SH-SY5Y (cell line): Measurements from ENCODE around the gene CCR5AS.

Experiments used
- GATA2 ChIP-seq: IDR thresholded peaks from 2 replicates; pipeline ENCODE4 v1.6.1; 2011; ENCODE audit warnings: mild to moderate bottlenecking, low read depth, low read length
- GATA3 ChIP-seq: IDR thresholded peaks from 2 replicates; pipeline ENCODE4 v1.6.1; 2011; ENCODE audit warnings: low read depth, mild to moderate bottlenecking, low read length, moderate library complexity

DNA sequence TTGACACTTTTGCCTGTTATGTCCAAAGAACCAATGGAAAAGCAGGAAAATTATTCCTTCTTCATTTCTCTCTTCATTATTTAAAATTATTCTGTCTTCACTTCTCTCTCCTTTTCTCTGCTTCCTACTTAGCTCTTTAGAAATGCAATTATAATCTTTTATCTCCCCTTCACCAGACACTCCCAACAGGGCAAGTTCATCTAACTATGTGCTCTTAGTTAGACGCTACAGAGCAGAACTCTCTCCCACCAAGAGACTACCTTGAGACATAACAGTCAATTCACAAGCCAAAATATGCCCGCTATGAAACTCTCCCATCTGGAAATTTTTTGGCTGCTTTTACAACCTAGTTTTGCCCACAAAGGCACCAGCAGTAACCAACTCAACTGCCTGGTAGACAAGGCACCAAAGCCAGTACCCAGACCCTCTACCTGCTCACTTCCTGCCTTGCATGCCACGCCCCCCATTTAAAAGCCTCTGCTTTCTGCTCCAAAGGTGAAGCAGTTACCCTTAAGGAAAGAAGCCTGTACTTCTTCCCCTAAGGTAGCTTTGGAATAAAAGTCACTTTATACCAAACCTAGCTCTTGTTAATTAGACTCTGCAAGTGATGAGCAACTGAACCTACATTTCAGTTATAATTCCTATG, 28.3 kb upstream of the CCR5AS start:
- TF ChIP-seq GATA2: no peak
- no peak for TF ChIP-seq GATA3
